Measurements from ENCODE around the gene ZNF667.
A peak's percentile ranks its signal among the peaks of the same experiment; 100 is the strongest.

ZNF667 gene

GRCh38 chr19:56476651-56477428, at the start of gene ZNF667:
Gene ZNF667 (minus strand): TSS chr19:56477345. CDS start chr19:56462370, 14,975 bp downstream.
- DNase-seq, result peak; percentile 4 to 54

GRCh38 chr19:56525214-56525860, 48.2 kb upstream of the ZNF667 start:
- no peak for DNase-seq

- DNase-seq, result peak in 1 of 2 experiments; percentile 56
Observed at GRCh38 chr19:56508290-56508778, 31.2 kb upstream of the ZNF667 start.

- DNase-seq, result peak; percentile 97 to 99
Observed at GRCh38 chr19:56507446-56508289, 30.5 kb upstream of the ZNF667 start, which contains the start of gene ZNF471. Gene ZNF471 (plus strand): TSS chr19:56507855. CDS start chr19:56511572, 3,717 bp downstream.

GRCh38 chr19:56504581-56504980, 27.4 kb upstream of the ZNF667 start:
- no peak for DNase-seq

GRCh38 chr19:56491399-56491798, 14.3 kb upstream of the ZNF667 start:
- DNase-seq, result no peak

- peak; percentile 91 to 96 for DNase-seq
Observed at GRCh38 chr19:56477429-56478338, 539 bp upstream of the ZNF667 start.

- no peak for DNase-seq
Observed at GRCh38 chr19:56476093-56476492, 1.1 kb downstream of the ZNF667 start.

- DNase-seq, result no peak
Observed at GRCh38 chr19:56474308-56474707, 2.8 kb downstream of the ZNF667 start.

- DNase-seq, result no peak
Observed at GRCh38 chr19:56441206-56441792, 35.8 kb downstream of the ZNF667 start.

- DNase-seq, result no peak
Observed at GRCh38 chr19:56423985-56424353, 53.2 kb downstream of the ZNF667 start.

- no peak for DNase-seq
Observed at GRCh38 chr19:56423276-56423984, 53.7 kb downstream of the ZNF667 start.

GRCh38 chr19:56405062-56405461, 72.1 kb downstream of the ZNF667 start:
- DNase-seq, result no peak

- DNase-seq, result peak in 1 of 2 experiments; percentile 29
Observed at GRCh38 chr19:56404705-56405056, 72.5 kb downstream of the ZNF667 start.

- peak; percentile 81 to 92 for DNase-seq
Observed at GRCh38 chr19:56403764-56404704, 73.1 kb downstream of the ZNF667 start, which contains the start of gene ZNF583. Gene ZNF583 (plus strand): TSS chr19:56404332. CDS start chr19:56407115, 2,783 bp downstream.

- DNase-seq, result no peak
Observed at GRCh38 chr19:56403261-56403660, 73.9 kb downstream of the ZNF667 start.

GRCh38 chr19:56400485-56400884, 76.7 kb downstream of the ZNF667 start:
- DNase-seq, result no peak

GRCh38 chr19:56398809-56399208, 78.3 kb downstream of the ZNF667 start:
- DNase-seq, result no peak
